ENCODE data around the gene GLIPR1L2. TPM values are rescaled to one million over a fixed set of nuclear protein-coding genes. Genes with fewer than 3 reads are reported as not detected.

GLIPR1L2 gene
- total and polyA plus RNA-seq, 2 experiments from 2014 or later, result 0.08 TPM; not detected in 1

DNA sequence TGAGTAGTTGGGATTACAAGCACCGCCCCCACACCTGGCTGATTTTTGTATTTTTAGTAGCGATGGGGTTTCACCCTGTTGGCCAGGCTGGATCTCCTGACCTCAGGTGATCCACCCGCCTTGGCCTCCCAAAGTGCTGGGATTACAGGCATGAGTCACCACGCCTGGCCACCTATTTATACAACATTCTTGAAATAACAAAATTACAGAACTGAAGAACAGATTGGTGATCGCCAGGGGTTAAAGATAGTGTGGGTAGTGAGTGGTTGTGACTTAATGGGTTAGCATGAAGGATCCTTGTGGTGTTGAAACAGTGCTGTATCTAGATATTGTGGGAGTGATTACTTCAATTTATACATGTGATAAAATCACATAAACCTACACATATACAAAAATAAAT, 49.0 kb upstream of the GLIPR1L2 start:
- no peaks in the 10 kb centered on the region for H3K4me1 Mint-ChIP-seq
- no peaks in the 10 kb centered on the region for H3K79me2 ChIP-seq (replicated peaks; ENCODE audit: insufficient read depth)
- no peaks in the 10 kb centered on the region for H3K9me2 ChIP-seq (ENCODE audit: insufficient read depth)
- H3K4me3 Mint-ChIP-seq, result no peak overlapping the region
- H3K27me3 Mint-ChIP-seq (ENCODE audit: insufficient read depth, low read depth, poor library complexity), result no peaks in the 10 kb centered on the region
- no peak for TF ChIP-seq STAT1 (IDR thresholded peaks at IDR 0.05; ENCODE audit: unreplicated experiment)
- no peak for TF ChIP-seq POLR2AphosphoS5 (IDR thresholded peaks at IDR 0.05; ENCODE audit: low read depth)
- TF ChIP-seq, protein P1, sequence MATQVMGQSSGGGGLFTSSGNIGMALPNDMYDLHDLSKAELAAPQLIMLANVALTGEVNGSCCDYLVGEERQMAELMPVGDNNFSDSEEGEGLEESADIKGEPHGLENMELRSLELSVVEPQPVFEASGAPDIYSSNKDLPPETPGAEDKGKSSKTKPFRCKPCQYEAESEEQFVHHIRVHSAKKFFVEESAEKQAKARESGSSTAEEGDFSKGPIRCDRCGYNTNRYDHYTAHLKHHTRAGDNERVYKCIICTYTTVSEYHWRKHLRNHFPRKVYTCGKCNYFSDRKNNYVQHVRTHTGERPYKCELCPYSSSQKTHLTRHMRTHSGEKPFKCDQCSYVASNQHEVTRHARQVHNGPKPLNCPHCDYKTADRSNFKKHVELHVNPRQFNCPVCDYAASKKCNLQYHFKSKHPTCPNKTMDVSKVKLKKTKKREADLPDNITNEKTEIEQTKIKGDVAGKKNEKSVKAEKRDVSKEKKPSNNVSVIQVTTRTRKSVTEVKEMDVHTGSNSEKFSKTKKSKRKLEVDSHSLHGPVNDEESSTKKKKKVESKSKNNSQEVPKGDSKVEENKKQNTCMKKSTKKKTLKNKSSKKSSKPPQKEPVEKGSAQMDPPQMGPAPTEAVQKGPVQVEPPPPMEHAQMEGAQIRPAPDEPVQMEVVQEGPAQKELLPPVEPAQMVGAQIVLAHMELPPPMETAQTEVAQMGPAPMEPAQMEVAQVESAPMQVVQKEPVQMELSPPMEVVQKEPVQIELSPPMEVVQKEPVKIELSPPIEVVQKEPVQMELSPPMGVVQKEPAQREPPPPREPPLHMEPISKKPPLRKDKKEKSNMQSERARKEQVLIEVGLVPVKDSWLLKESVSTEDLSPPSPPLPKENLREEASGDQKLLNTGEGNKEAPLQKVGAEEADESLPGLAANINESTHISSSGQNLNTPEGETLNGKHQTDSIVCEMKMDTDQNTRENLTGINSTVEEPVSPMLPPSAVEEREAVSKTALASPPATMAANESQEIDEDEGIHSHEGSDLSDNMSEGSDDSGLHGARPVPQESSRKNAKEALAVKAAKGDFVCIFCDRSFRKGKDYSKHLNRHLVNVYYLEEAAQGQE (IDR thresholded peaks at IDR 0.05; ENCODE audit: unreplicated experiment), result no peak
- no peak for TF ChIP-seq NANOG (IDR thresholded peaks at IDR 0.05; ENCODE audit: borderline replicate concordance)
- TF ChIP-seq ZNF331 (CRISPR knock-in tag; IDR thresholded peaks at IDR 0.05; ENCODE audit: low read depth), result no peak
- no peak for TF ChIP-seq EZH2phosphoT487 (IDR thresholded peaks at IDR 0.05; ENCODE audit: unreplicated experiment)
- no peak for TF ChIP-seq ZNF114 (CRISPR knock-in tag; IDR thresholded peaks at IDR 0.05)
- no peak for TF ChIP-seq JUNB (IDR thresholded peaks at IDR 0.05; ENCODE audit: unreplicated experiment)
- TF ChIP-seq, protein P2, sequence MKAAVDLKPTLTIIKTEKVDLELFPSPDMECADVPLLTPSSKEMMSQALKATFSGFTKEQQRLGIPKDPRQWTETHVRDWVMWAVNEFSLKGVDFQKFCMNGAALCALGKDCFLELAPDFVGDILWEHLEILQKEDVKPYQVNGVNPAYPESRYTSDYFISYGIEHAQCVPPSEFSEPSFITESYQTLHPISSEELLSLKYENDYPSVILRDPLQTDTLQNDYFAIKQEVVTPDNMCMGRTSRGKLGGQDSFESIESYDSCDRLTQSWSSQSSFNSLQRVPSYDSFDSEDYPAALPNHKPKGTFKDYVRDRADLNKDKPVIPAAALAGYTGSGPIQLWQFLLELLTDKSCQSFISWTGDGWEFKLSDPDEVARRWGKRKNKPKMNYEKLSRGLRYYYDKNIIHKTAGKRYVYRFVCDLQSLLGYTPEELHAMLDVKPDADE (IDR thresholded peaks at IDR 0.05), result no peak
- no peak for TF ChIP-seq CREB1 (CRISPR knock-in tag; IDR thresholded peaks at IDR 0.05; ENCODE audit: low read depth)
- TF ChIP-seq EZH2 (IDR thresholded peaks at IDR 0.05; ENCODE audit: low read depth, unreplicated experiment), result no peak
- TF ChIP-seq, protein P3, sequence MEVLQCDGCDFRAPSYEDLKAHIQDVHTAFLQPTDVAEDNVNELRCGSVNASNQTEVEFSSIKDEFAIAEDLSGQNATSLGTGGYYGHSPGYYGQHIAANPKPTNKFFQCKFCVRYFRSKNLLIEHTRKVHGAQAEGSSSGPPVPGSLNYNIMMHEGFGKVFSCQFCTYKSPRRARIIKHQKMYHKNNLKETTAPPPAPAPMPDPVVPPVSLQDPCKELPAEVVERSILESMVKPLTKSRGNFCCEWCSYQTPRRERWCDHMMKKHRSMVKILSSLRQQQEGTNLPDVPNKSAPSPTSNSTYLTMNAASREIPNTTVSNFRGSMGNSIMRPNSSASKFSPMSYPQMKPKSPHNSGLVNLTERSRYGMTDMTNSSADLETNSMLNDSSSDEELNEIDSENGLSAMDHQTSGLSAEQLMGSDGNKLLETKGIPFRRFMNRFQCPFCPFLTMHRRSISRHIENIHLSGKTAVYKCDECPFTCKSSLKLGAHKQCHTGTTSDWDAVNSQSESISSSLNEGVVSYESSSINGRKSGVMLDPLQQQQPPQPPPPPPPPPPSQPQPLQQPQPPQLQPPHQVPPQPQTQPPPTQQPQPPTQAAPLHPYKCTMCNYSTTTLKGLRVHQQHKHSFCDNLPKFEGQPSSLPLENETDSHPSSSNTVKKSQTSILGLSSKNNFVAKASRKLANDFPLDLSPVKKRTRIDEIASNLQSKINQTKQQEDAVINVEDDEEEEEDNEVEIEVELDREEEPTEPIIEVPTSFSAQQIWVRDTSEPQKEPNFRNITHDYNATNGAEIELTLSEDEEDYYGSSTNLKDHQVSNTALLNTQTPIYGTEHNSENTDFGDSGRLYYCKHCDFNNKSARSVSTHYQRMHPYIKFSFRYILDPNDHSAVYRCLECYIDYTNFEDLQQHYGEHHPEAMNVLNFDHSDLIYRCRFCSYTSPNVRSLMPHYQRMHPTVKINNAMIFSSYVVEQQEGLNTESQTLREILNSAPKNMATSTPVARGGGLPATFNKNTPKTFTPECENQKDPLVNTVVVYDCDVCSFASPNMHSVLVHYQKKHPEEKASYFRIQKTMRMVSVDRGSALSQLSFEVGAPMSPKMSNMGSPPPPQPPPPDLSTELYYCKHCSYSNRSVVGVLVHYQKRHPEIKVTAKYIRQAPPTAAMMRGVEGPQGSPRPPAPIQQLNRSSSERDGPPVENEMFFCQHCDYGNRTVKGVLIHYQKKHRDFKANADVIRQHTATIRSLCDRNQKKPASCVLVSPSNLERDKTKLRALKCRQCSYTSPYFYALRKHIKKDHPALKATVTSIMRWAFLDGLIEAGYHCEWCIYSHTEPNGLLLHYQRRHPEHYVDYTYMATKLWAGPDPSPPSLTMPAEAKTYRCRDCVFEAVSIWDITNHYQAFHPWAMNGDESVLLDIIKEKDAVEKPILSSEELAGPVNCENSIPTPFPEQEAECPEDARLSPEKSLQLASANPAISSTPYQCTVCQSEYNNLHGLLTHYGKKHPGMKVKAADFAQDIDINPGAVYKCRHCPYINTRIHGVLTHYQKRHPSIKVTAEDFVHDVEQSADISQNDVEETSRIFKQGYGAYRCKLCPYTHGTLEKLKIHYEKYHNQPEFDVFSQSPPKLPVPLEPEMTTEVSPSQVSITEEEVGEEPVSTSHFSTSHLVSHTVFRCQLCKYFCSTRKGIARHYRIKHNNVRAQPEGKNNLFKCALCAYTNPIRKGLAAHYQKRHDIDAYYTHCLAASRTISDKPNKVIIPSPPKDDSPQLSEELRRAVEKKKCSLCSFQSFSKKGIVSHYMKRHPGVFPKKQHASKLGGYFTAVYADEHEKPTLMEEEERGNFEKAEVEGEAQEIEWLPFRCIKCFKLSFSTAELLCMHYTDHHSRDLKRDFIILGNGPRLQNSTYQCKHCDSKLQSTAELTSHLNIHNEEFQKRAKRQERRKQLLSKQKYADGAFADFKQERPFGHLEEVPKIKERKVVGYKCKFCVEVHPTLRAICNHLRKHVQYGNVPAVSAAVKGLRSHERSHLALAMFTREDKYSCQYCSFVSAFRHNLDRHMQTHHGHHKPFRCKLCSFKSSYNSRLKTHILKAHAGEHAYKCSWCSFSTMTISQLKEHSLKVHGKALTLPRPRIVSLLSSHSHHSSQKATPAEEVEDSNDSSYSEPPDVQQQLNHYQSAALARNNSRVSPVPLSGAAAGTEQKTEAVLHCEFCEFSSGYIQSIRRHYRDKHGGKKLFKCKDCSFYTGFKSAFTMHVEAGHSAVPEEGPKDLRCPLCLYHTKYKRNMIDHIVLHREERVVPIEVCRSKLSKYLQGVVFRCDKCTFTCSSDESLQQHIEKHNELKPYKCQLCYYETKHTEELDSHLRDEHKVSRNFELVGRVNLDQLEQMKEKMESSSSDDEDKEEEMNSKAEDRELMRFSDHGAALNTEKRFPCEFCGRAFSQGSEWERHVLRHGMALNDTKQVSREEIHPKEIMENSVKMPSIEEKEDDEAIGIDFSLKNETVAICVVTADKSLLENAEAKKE (CRISPR knock-in tag; IDR thresholded peaks at IDR 0.05), result no peak
- TF ChIP-seq, protein P4, sequence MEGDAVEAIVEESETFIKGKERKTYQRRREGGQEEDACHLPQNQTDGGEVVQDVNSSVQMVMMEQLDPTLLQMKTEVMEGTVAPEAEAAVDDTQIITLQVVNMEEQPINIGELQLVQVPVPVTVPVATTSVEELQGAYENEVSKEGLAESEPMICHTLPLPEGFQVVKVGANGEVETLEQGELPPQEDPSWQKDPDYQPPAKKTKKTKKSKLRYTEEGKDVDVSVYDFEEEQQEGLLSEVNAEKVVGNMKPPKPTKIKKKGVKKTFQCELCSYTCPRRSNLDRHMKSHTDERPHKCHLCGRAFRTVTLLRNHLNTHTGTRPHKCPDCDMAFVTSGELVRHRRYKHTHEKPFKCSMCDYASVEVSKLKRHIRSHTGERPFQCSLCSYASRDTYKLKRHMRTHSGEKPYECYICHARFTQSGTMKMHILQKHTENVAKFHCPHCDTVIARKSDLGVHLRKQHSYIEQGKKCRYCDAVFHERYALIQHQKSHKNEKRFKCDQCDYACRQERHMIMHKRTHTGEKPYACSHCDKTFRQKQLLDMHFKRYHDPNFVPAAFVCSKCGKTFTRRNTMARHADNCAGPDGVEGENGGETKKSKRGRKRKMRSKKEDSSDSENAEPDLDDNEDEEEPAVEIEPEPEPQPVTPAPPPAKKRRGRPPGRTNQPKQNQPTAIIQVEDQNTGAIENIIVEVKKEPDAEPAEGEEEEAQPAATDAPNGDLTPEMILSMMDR (conservative IDR thresholded peaks at IDR 0.05; ENCODE audit: low read depth in 2 of 2), result no peak
- no peak overlapping the region for H3K27ac ChIP-seq (ENCODE audit: low read depth)
- no peak for DNase-seq (ENCODE audit: low spot score)
- H2AFZ ChIP-seq, result no peak overlapping the region
- no peak overlapping the region for H3K4me3 ChIP-seq
- H4K20me1 ChIP-seq (replicated peaks; ENCODE audit: insufficient read depth), result no peaks in the 10 kb centered on the region
- no peaks in the 10 kb centered on the region for H3K36me3 ChIP-seq (ENCODE audit: insufficient read depth)
- no peaks in the 10 kb centered on the region for H3F3A ChIP-seq (replicated peaks; ENCODE audit: low read depth)
- no peaks in the 10 kb centered on the region for H3K4me1 ChIP-seq (ENCODE audit: insufficient read depth)
- 0 out of 3 replicates have a peak, but pooled peaks cover 3% of the 10 kb centered on the region for H3K9me3 Mint-ChIP-seq
- no peaks in the 10 kb centered on the region for H3K36me3 Mint-ChIP-seq (ENCODE audit: low read depth)
- ATAC-seq, result no peak
- no peak overlapping the region for H3K27ac Mint-ChIP-seq
- H3K27me3 ChIP-seq (ENCODE audit: insufficient read depth), result no peaks in the 10 kb centered on the region
- no peak overlapping the region for H3K4me2 ChIP-seq

Measured in GM23338 (cell line).